Right atrium auricular region (tissue), 2 donors: ENCODE results near the gene SPOCK1. TPM values are rescaled to one million over a fixed set of nuclear protein-coding genes. Genes with fewer than 3 reads are reported as not detected.

Experiments
- DNase-seq: peaks from one replicate; pipeline ENCODE4 v3.0.0-alpha.2; 2019; ENCODE audit warnings: low spot score
- H3K27ac ChIP-seq, 2 donors: fragments of 200-600 bp; sonication (generic); 1 replicate in 1 of 2; 2 replicates in 1 of 2; pipeline ENCODE4 v1.5.1; 2016 to 2019
- H3K27me3 ChIP-seq, 2 donors: fragments of 200-600 bp; sonication (generic); one replicate each; pipeline versions ENCODE4 v1.5.1 to v1.6.0; 2017 to 2019
- H3K36me3 ChIP-seq: fragments of 200-600 bp; sonication (generic); one replicate; pipeline ENCODE4 v1.5.1; 2016
- H3K4me1 ChIP-seq, 2 donors: fragments of 200-600 bp; sonication (generic); one replicate each; pipeline versions ENCODE4 v1.5.1 to v1.6.0; 2017 to 2019
- H3K4me3 ChIP-seq, 2 donors: fragments of 200-600 bp; sonication (generic); 1 replicate in 1 of 2; 2 replicates in 1 of 2; pipeline ENCODE4 v1.5.1; 2017 to 2019; ENCODE audit warnings: mild to moderate bottlenecking in 1 of 2, moderate library complexity in 1 of 2
- H3K9me3 ChIP-seq, 2 donors: fragments of 200-600 bp; sonication (generic); one replicate each; pipeline ENCODE4 v1.5.1; 2019
- total RNA-seq, 2 donors: library from RNA; depleted of rRNA; stranded (reverse); fragments of >200 nt; gene quantifications; one replicate each; pipeline ENCODE4 v1.1.0, GENCODE V29; 2016
- TF ChIP-seq, protein P1 (sequence below), 2 donors: fragments of 200-600 bp; sonication (generic); IDR thresholded peaks; one replicate each; pipeline ENCODE4 v1.5.1; 2019; ENCODE audit warnings: antibody characterized with exemption in 2 of 2

The SPOCK1 gene
- total RNA-seq, 2 donors from 2014 or later: 59.8 to 84.5 TPM

DNA sequence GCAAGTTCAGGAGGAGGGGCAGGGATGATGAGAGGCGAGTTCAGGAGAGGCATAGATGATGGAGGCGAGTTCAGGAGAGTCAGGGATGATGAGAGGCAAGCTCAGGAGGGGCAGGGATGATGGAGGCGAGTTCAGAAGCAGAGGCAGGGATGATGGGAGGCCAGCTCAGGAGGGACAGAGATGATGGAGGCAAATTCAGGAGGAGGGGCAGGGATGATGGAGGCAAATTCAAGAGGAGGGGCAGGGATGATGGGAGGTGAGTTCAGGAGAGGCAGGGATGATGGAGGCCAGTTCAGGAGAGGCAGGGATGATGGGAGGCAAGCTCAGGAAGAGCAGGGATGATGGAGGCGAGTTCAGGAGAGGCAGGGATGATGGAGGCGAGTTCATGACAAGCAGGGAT is 17.8 kb upstream of the SPOCK1 start:
- DNase-seq: no peak
- TF ChIP-seq, protein P1, sequence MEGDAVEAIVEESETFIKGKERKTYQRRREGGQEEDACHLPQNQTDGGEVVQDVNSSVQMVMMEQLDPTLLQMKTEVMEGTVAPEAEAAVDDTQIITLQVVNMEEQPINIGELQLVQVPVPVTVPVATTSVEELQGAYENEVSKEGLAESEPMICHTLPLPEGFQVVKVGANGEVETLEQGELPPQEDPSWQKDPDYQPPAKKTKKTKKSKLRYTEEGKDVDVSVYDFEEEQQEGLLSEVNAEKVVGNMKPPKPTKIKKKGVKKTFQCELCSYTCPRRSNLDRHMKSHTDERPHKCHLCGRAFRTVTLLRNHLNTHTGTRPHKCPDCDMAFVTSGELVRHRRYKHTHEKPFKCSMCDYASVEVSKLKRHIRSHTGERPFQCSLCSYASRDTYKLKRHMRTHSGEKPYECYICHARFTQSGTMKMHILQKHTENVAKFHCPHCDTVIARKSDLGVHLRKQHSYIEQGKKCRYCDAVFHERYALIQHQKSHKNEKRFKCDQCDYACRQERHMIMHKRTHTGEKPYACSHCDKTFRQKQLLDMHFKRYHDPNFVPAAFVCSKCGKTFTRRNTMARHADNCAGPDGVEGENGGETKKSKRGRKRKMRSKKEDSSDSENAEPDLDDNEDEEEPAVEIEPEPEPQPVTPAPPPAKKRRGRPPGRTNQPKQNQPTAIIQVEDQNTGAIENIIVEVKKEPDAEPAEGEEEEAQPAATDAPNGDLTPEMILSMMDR (IDR thresholded peaks at IDR 0.05): no peak
- H3K27ac ChIP-seq: no peak overlapping the region
- H3K27me3 ChIP-seq: no peaks in the 10 kb centered on the region
- H3K4me3 ChIP-seq: no peak overlapping the region
- no peaks in the 10 kb centered on the region for H3K9me3 ChIP-seq
- H3K4me1 ChIP-seq: no peaks in the 10 kb centered on the region
- H3K36me3 ChIP-seq: no peaks in the 10 kb centered on the region

- Histone ChIP-seq H3K9me3 (peaks cover 0 to 6% of the 10 kb centered on the region in 2 donors), H3K4me3 (no peak overlapping the region), H3K4me1 (no peaks in the 10 kb centered on the region), H3K27me3 (no peaks in the 10 kb centered on the region), H3K27ac (no peak overlapping the region), H3K36me3 (no peaks in the 10 kb centered on the region)
- TF ChIP-seq, protein P1 (IDR thresholded peaks at IDR 0.05): no peak
- no peak for DNase-seq
Observed at GRCh38 chr5:137516251-137516797, 17.2 kb upstream of the SPOCK1 start.

- no peak for DNase-seq
- H3K9me3 ChIP-seq: peaks cover 0 to 6% of the 10 kb centered on the region in 2 donors
- TF ChIP-seq, protein P1 (IDR thresholded peaks at IDR 0.05): no peak
- no peaks in the 10 kb centered on the region for H3K4me1 ChIP-seq
- H3K36me3 ChIP-seq: no peaks in the 10 kb centered on the region
- H3K27ac ChIP-seq: no peak overlapping the region
- no peak overlapping the region for H3K4me3 ChIP-seq
- H3K27me3 ChIP-seq: no peaks in the 10 kb centered on the region
Observed at GRCh38 chr5:137515238-137515637, 16.1 kb upstream of the SPOCK1 start.

GRCh38 chr5:137510671-137511070 is 11.5 kb upstream of the SPOCK1 start:
- H3K4me1 ChIP-seq: no peaks in the 10 kb centered on the region
- DNase-seq: no peak

DNA sequence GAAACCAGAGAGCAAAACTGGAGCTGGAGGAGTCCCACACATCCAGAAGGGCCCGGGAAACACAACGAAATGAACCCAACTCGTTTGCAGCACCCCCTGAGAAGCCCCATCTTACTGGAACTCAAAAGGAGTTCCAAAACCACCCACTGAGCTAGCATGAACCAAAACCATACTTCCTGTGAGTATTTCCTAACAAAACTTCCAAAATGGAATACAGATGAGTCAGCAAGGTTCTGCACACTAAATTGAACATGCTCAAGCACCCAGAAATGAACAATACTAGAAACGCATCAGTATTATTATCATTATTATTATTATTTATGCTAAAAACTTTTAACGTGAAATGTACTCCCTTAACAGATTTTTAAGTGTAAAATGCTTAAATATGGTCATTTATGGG is 8.0 kb upstream of the SPOCK1 start:
- H3K9me3 ChIP-seq: peaks cover 0 to 6% of the 10 kb centered on the region in 2 donors
- H3K4me1 ChIP-seq: no peaks in the 10 kb centered on the region
- TF ChIP-seq, protein P1 (IDR thresholded peaks at IDR 0.05): no peak

More at GRCh38 chr5:137510671-137511070, 11.5 kb upstream of the SPOCK1 start:
- no peak overlapping the region for H3K27ac ChIP-seq
- H3K36me3 ChIP-seq: no peaks in the 10 kb centered on the region
- no peaks in the 10 kb centered on the region for H3K27me3 ChIP-seq
- no peak overlapping the region for H3K4me3 ChIP-seq
- TF ChIP-seq, protein P1 (IDR thresholded peaks at IDR 0.05): no peak
- H3K9me3 ChIP-seq: peaks cover 0 to 6% of the 10 kb centered on the region in 2 donors

DNA sequence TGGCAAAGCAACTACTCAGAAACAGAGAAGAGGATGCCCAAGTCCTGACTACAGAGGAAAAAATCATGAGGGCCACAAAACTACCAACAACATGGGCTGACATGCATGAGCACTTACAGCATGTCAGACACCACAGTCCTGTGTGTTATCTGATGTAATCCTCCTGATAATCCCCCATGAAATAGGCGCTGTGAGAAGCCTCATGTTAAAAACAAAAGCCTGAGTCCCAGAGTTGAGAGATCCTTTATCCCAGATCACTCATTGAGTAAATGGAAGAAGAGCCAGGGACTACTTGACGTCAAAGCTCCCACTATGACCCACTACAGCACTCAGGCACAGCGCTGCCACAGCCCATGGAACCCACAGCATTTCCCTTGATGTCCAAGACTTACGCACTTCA is 7.2 kb upstream of the SPOCK1 start:
- Histone ChIP-seq H3K27me3 (no peaks in the 10 kb centered on the region), H3K4me1 (no peaks in the 10 kb centered on the region), H3K9me3 (no peaks in the 10 kb centered on the region), H3K4me3 (no peak overlapping the region), H3K36me3 (no peaks in the 10 kb centered on the region), H3K27ac (no peak overlapping the region)
- TF ChIP-seq, protein P1 (IDR thresholded peaks at IDR 0.05): no peak
- DNase-seq: no peak

More for the DNA sequence above, 8.0 kb upstream of the SPOCK1 start:
- Histone ChIP-seq H3K36me3 (no peaks in the 10 kb centered on the region), H3K4me3 (no peak overlapping the region), H3K27me3 (no peaks in the 10 kb centered on the region), H3K27ac (no peak overlapping the region)
- no peak for DNase-seq
